Transverse colon (tissue), 4 donors: ENCODE measurements around the gene POLG. TPM values are rescaled to one million over a fixed set of nuclear protein-coding genes. Genes with fewer than 3 reads are reported as not detected.

Experiments used
- DNase-seq: peaks from one replicate; pipeline ENCODE4 v3.0.0-alpha.2; 2019
- H3K27ac ChIP-seq, 4 donors: fragments of 200-600 bp; sonication (generic); 2 replicates each; pipeline ENCODE4 v1.5.1; 2016 to 2018; ENCODE audit warnings: inconsistent platforms in 4 of 4
- H3K27me3 ChIP-seq: fragments of 200-600 bp; sonication (generic); 2 replicates; pipeline ENCODE4 v1.5.1; 2017; ENCODE audit warnings: inconsistent platforms
- H3K36me3 ChIP-seq, 4 donors: fragments of 200-600 bp; sonication (generic); 2 replicates each; pipeline ENCODE4 v1.5.1; 2017 to 2019; ENCODE audit warnings: inconsistent platforms in 4 of 4
- H3K4me1 ChIP-seq, 4 donors: fragments of 200-600 bp; sonication (generic); 2 replicates each; pipeline ENCODE4 v1.5.1; 2017 to 2020; ENCODE audit warnings: inconsistent platforms in 4 of 4
- H3K4me3 ChIP-seq, 4 donors: fragments of 200-600 bp; sonication (generic); 1 replicate in 1 of 4; 2 replicates in 3 of 4; pipeline versions ENCODE4 v1.5.1 to v1.6.1; 2017 to 2019; ENCODE audit warnings: inconsistent platforms in 4 of 4
- H3K9me3 ChIP-seq, 2 donors: fragments of 200-600 bp; sonication (generic); 2 replicates each; pipeline ENCODE4 v1.5.1; 2017 to 2019; ENCODE audit warnings: inconsistent platforms in 2 of 2
- CTCF ChIP-seq, 5 experiments: fragments of 200-600 bp in 3 of 5; fragments of 450-650 bp in 2 of 5; sonication (generic) in 3 of 5; IDR thresholded peaks; 1 replicate in 2 of 5; 2 replicates in 3 of 5; pipeline ENCODE4 v1.5.1; 2016 to 2017; ENCODE audit warnings: antibody characterized with exemption in 5 of 5, inconsistent platforms in 3 of 5, mild to moderate bottlenecking in 2 of 5, moderate library complexity in 1 of 5
- EP300 ChIP-seq: sonication (generic); formaldehyde crosslinking; IDR thresholded peaks from one replicate; pipeline ENCODE4 v1.6.1; 2017; ENCODE audit warnings: antibody characterized with exemption, low read depth
- POLR2A ChIP-seq: fragments of 450-650 bp; IDR thresholded peaks from one replicate; pipeline ENCODE4 v1.6.1; 2016; ENCODE audit warnings: antibody characterized with exemption, mild to moderate bottlenecking, moderate library complexity
- POLR2AphosphoS5 ChIP-seq, 3 donors: sonication (generic); formaldehyde crosslinking; IDR thresholded peaks; one replicate each; pipeline ENCODE4 v1.6.1; 2016; ENCODE audit warnings: antibody characterized with exemption in 3 of 3
- WGBS, 2 donors: methylation state at CpG; one replicate each; pipeline ENCODE4 v1.1.5; 2018; ENCODE audit warnings: low coverage in 1 of 2; 5-methylcytosine and 5-hydroxymethylcytosine counted together
- in situ Hi-C, 4 donors: fragments of 200-750 bp; cut with MboI; loops; one replicate each; pipeline versions ENCODE4 v1.15.0 to v1.15.1; 2017; ENCODE audit warnings: low sequenced_read_pairs in 3 of 4, low pct_ligation_motif_present in 1 of 4, low pct_unique_long_range_greater_than_20kb in 1 of 4
- intact Hi-C: fragments of 100-400 bp; cut with DNase I; formaldehyde crosslinking; loops from one replicate; pipeline ENCODE4 v1.15.1; 2023; ENCODE audit warnings: low total_unique reads
- total RNA-seq, 4 donors: library from RNA; depleted of rRNA; stranded (reverse); fragments of >200 nt; gene quantifications; one replicate each; pipeline ENCODE4 v1.1.0, GENCODE V29; 2016

The POLG gene
- total RNA-seq, 4 donors from 2014 or later, result 64.5 to 204 (median 114) TPM

GRCh38 chr15:89327113-89327512, 7.5 kb downstream of the POLG start:
- TF ChIP-seq POLR2AphosphoS5 (IDR thresholded peaks at IDR 0.05), result no peak
- no peak for TF ChIP-seq EP300
- no peak for TF ChIP-seq POLR2A
- TF ChIP-seq CTCF (IDR thresholded peaks at IDR 0.05), result no peak
- no peak overlapping the region for H3K27ac ChIP-seq
- in situ Hi-C loops (no loop called here), intact Hi-C loops (no loop called here)
- no peaks in the 10 kb centered on the region for H3K27me3 ChIP-seq
- H3K4me1 ChIP-seq, result peaks cover 18 to 40% (median 32%) of the 10 kb centered on the region in 4 donors
- DNase-seq, result no peak
- no peak overlapping the region for H3K4me3 ChIP-seq
- peaks cover 0 to 79% (median 41%) of the 10 kb centered on the region in 4 donors for H3K36me3 ChIP-seq
- no peaks in the 10 kb centered on the region for H3K9me3 ChIP-seq
- 80 to 93% methylated on average over 1 to 6 of the region's 6 CpGs for WGBS, 2 donors

DNA sequence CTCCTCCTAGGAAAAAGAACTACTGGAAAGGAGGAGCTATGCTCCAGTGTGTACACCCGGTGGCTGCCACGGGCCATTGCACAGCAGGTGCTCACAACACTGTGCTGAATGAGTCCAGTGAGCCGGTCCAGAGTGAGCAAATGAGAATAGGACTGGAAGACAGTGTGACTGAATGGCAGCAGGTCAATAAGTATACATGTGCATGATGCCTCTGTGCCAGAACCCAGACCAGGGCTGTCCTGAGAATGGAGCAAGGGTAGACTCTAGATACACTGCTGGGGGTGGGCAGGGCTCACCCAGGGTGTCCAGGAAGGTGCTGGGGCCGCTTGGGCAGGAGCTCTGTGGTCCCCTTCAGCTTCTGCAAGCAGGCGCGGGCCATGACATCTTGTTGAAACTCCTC, 8.3 kb downstream of the POLG start:
- DNase-seq, result no peak
- H3K36me3 ChIP-seq, result peaks cover 0 to 83% (median 42%) of the 10 kb centered on the region in 4 donors
- H3K4me1 ChIP-seq, result peaks cover 10 to 32% (median 24%) of the 10 kb centered on the region in 4 donors
- TF ChIP-seq POLR2AphosphoS5 (IDR thresholded peaks at IDR 0.05) (no peak), CTCF (IDR thresholded peaks at IDR 0.05) (no peak), POLR2A (no peak), EP300 (no peak)
- H3K9me3 ChIP-seq, result no peaks in the 10 kb centered on the region
- no peak overlapping the region for H3K27ac ChIP-seq
- in situ Hi-C loops (no loop called here), intact Hi-C loops (no loop called here)
- H3K27me3 ChIP-seq, result no peaks in the 10 kb centered on the region
- H3K4me3 ChIP-seq, result no peak overlapping the region
- WGBS, 2 donors, result 79% methylated on average over 6 of the region's 6 CpGs; no CpG with 5 or more reads in 1 of the 2 donors

DNA sequence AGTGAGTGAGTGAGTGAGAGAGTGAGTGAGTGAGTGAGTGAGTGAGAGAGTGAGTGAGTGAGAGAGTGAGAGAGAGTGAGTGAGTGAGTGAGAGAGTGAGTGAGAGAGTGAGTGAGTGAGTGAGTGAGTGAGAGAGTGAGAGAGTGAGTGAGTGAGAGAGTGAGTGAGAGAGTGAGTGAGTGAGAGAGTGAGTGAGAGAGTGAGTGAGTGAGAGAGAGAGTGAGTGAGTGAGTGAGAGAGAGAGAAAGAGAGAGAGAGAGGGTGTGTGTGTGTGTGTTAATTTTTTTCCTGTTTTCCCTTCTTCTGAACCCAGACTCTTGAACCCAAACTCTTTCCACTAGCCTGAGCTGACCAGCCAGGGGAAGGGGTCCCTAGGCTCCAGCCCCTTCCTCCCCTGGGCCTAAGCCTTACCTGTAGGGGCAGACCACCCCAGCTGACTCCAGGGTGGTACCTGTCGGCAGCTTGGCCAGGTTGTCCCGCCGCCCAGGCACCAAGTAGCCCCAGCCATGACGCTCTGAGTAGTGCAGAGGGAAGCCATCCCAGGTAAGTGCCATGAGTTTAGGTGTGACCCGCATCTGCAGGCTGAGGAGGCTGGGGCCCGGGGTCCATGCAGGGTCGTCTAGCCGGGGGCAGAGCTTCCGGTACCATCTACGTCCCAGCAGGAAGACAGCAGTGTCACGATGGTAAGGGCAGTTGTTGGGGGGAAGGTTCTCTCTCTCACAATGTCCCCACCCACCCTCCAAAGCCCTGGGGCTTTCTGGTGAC, 9.4 kb downstream of the POLG start:
- in situ Hi-C loops, result no loop called here
- Histone ChIP-seq H3K27ac (no peak overlapping the region), H3K27me3 (no peaks in the 10 kb centered on the region), H3K4me3 (no peak overlapping the region), H3K4me1 (peaks cover 5 to 22% (median 13%) of the 10 kb centered on the region in 4 donors), H3K36me3 (peaks cover 0 to 84% (median 43%) of the 10 kb centered on the region in 4 donors), H3K9me3 (no peaks in the 10 kb centered on the region)
- no peak for DNase-seq
- no peak for TF ChIP-seq CTCF (IDR thresholded peaks at IDR 0.05)
- TF ChIP-seq POLR2AphosphoS5 (IDR thresholded peaks at IDR 0.05), result no peak
- TF ChIP-seq EP300, result no peak
- TF ChIP-seq POLR2A, result no peak
- intact Hi-C loops, result no loop called here
- 92 to 94% methylated on average over 3 to 11 of the region's 11 CpGs for WGBS, 2 donors

GRCh38 chr15:89323825-89324224, 10.8 kb downstream of the POLG start:
- no peak for DNase-seq
- peaks cover 0 to 8% (median 0%) of the 10 kb centered on the region in 4 donors for H3K4me1 ChIP-seq
- no peak for TF ChIP-seq CTCF (IDR thresholded peaks at IDR 0.05)
- TF ChIP-seq EP300, result no peak
- TF ChIP-seq POLR2AphosphoS5 (IDR thresholded peaks at IDR 0.05), result no peak
- TF ChIP-seq POLR2A, result no peak
- in situ Hi-C loops (no loop called here), intact Hi-C loops (no loop called here)
- H3K36me3 ChIP-seq, result peaks cover 0 to 85% (median 48%) of the 10 kb centered on the region in 4 donors
- no peak overlapping the region for H3K27ac ChIP-seq
- no peaks in the 10 kb centered on the region for H3K9me3 ChIP-seq
- H3K4me3 ChIP-seq, result no peak overlapping the region
- no peaks in the 10 kb centered on the region for H3K27me3 ChIP-seq
- WGBS, 2 donors, result 88 to 100% methylated on average over 1 to 6 of the region's 6 CpGs
